HG03457 (cell line): Measurements from ENCODE around the gene NEDD8.
A peak's percentile ranks its signal among the peaks of the same experiment; 100 is the strongest.

Source experiments
- ATAC-seq: cut with Tn5 transposase; IDR thresholded peaks from one replicate; pipeline ENCODE4 v1.9.1; 2021; ENCODE audit warnings: moderate number of reproducible peaks; ENCODE audit not compliant: unreplicated experiment

NEDD8 gene

GRCh38 chr14:24182110-24182882 lies 49.9 kb downstream of the NEDD8 start:
- ATAC-seq = no peak

- no peak for ATAC-seq
Observed at GRCh38 chr14:24181371-24182077, 50.6 kb downstream of the NEDD8 start.

- ATAC-seq = no peak
Observed at GRCh38 chr14:24179961-24180796, 52.0 kb downstream of the NEDD8 start.

- ATAC-seq = no peak
Observed at GRCh38 chr14:24179294-24179960, 52.7 kb downstream of the NEDD8 start.

GRCh38 chr14:24178399-24179178 lies 53.6 kb downstream of the NEDD8 start:
- ATAC-seq = no peak

GRCh38 chr14:24177891-24178290 lies 54.3 kb downstream of the NEDD8 start:
- no peak for ATAC-seq

GRCh38 chr14:24177041-24177825 lies 54.9 kb downstream of the NEDD8 start:
- ATAC-seq = no peak

- no peak for ATAC-seq
Observed at GRCh38 chr14:24176599-24176998, 55.6 kb downstream of the NEDD8 start.

GRCh38 chr14:24172871-24173281 lies 59.3 kb downstream of the NEDD8 start:
- ATAC-seq = no peak

- no peak for ATAC-seq
Observed at GRCh38 chr14:24172261-24172860, 59.8 kb downstream of the NEDD8 start.

GRCh38 chr14:24171422-24172260 lies 60.5 kb downstream of the NEDD8 start, which contains the start of gene REC8:
TSS of gene REC8 (plus strand) at chr14:24172080. CDS start at chr14:24172553, 473 bp downstream.
- ATAC-seq = peak; percentile 76

- no peak for ATAC-seq
Observed at GRCh38 chr14:24167469-24168114, 64.6 kb downstream of the NEDD8 start.
